GM12878 (cell line): Measurements from ENCODE around the gene CMYA5. TPM values are rescaled to one million over a fixed set of nuclear protein-coding genes. Genes with fewer than 3 reads are reported as not detected.

Experiments used
- ATAC-seq: fragments of 200-7000 bp; cut with Tn5 transposase; 3 replicates; pipeline ENCODE4 v1.9.1; 2020; ENCODE audit warnings: mild to moderate bottlenecking, moderate library complexity
- BruUV-seq: library from RNA; stranded (reverse); fragments of 400-500 nt; replicated peaks from 2 replicates; lab custom pipeline; 2021; lab: Mats Ljungman, UMichigan
- CTCF ChIA-PET: fragments of 300-600 bp; sonication (Branson Sonifier 250); formaldehyde crosslinking; extraction: SDS; loops from one replicate; lab custom pipeline; 2021; ENCODE audit warnings: inconsistent platforms; lab: Yijun Ruan, JAX
- POLR2A ChIA-PET: fragments of 350-600 bp; formaldehyde crosslinking; extraction: SDS; loops from one replicate; lab custom pipeline; 2021; ENCODE audit warnings: inconsistent platforms; lab: Charles Lee
- RAD21 ChIA-PET: fragments of 300-600 bp; sonication (Branson Sonifier 250); formaldehyde crosslinking; loops from one replicate; lab custom pipeline; 2023; ENCODE audit warnings: antibody characterized with exemption; ENCODE audit not compliant: unreplicated experiment; lab: Charles Lee
- SMC1A ChIA-PET: fragments of 300-600 bp; sonication (Branson Sonifier 250); formaldehyde crosslinking; loops from one replicate; lab custom pipeline; 2023; ENCODE audit not compliant: unreplicated experiment, uncharacterized antibody; lab: Charles Lee
- DNase-seq: peaks from one replicate; pipeline ENCODE4 v3.0.0-alpha.2; 2011; ENCODE audit warnings: low read depth, low spot score
- FAIRE-seq: peaks from 3 replicates; lab custom pipeline; 2011; peaks lifted over from hg19 to GRCh38; lab: Jason Lieb, UNC
- H2AFZ ChIP-seq: 2 replicates; pipeline ENCODE4 v1.6.0; 2011; ENCODE audit warnings: low read depth, low read length, control low read depth; ENCODE audit not compliant: control insufficient read depth
- H3K27ac ChIP-seq: 2 replicates; pipeline ENCODE4 v1.5.1; 2011; ENCODE audit warnings: control low read depth; ENCODE audit not compliant: control insufficient read depth, insufficient read depth
- H3K27me3 ChIP-seq, 2 experiments: replicated peaks in 1 of 2; 2 replicates each; pipeline versions ENCODE4 v1.6.0 to v1.6.1; 2011; ENCODE audit warnings: low read length in 1 of 2; ENCODE audit not compliant: control insufficient read depth in 2 of 2, insufficient read depth in 2 of 2
- H3K36me3 ChIP-seq, 2 experiments: 2 replicates each; pipeline ENCODE4 v1.5.1; 2011; ENCODE audit warnings: low read length in 1 of 2; ENCODE audit not compliant: control insufficient read depth in 2 of 2, insufficient read depth in 2 of 2
- H3K4me1 ChIP-seq: 2 replicates; pipeline ENCODE4 v1.6.1; 2011; ENCODE audit warnings: mild to moderate bottlenecking, low read length, moderate library complexity, mixed read lengths; ENCODE audit not compliant: control insufficient read depth, insufficient read depth
- H3K4me2 ChIP-seq: 2 replicates; pipeline ENCODE4 v1.6.0; 2011; ENCODE audit warnings: control low read depth; ENCODE audit not compliant: control insufficient read depth, insufficient read depth
- H3K4me3 ChIP-seq: fragments of 200-600 bp; sonication (generic); 2 replicates; pipeline ENCODE4 v1.5.1; 2016
- H3K79me2 ChIP-seq: 2 replicates; pipeline ENCODE4 v1.6.0; 2011; ENCODE audit warnings: low read length; ENCODE audit not compliant: control insufficient read depth, insufficient read depth
- H3K9ac ChIP-seq: 2 replicates; pipeline ENCODE4 v1.8.0; 2011; ENCODE audit warnings: low read length, control low read depth, mixed read lengths; ENCODE audit not compliant: control insufficient read depth, insufficient read depth
- H3K9me3 ChIP-seq: replicated peaks from 3 replicates; pipeline ENCODE4 v1.5.1; 2011; ENCODE audit warnings: mild to moderate bottlenecking, low read length; ENCODE audit not compliant: control insufficient read depth, insufficient read depth
- H4K20me1 ChIP-seq: 2 replicates; pipeline ENCODE4 v1.6.0; 2011; ENCODE audit not compliant: control insufficient read depth, insufficient read depth
- FOS ChIP-seq: IDR thresholded peaks from 3 replicates; pipeline ENCODE4 v1.6.1; 2011; ENCODE audit warnings: borderline replicate concordance; ENCODE audit not compliant: insufficient read length; ENCODE audit errors: extremely low read depth
- FOXK2 ChIP-seq: fragments of 450-650 bp; IDR thresholded peaks from 2 replicates; pipeline ENCODE4 v1.6.1; 2017; ENCODE audit warnings: mild to moderate bottlenecking, moderate library complexity
- HDAC2 ChIP-seq: fragments of 200-600 bp; sonication (generic); IDR thresholded peaks from 2 replicates; pipeline ENCODE4 v1.6.1; 2017
- SMAD5 ChIP-seq: IDR thresholded peaks from 2 replicates; pipeline ENCODE4 v1.6.1; 2016; ENCODE audit warnings: antibody characterized with exemption, low read depth
- SPI1 ChIP-seq: IDR thresholded peaks from 2 replicates; pipeline ENCODE4 v1.6.1; 2011; ENCODE audit warnings: low read depth, mild to moderate bottlenecking, low read length, moderate library complexity, borderline replicate concordance; ENCODE audit not compliant: insufficient read depth
- SREBF2 ChIP-seq: IDR thresholded peaks from 2 replicates; pipeline ENCODE4 v1.6.1; 2012; ENCODE audit warnings: mild to moderate bottlenecking, low read length
- ZNF207 ChIP-seq: fragments of 450-650 bp; IDR thresholded peaks from 2 replicates; pipeline ENCODE4 v1.6.1; 2014; ENCODE audit warnings: antibody characterized with exemption, mild to moderate bottlenecking, borderline replicate concordance
- ZNF217 ChIP-seq: fragments of 450-650 bp; IDR thresholded peaks from 2 replicates; pipeline ENCODE4 v1.6.1; 2017; ENCODE audit warnings: antibody characterized with exemption, mild to moderate bottlenecking
- in situ Hi-C: fragments of 300-500 bp; cut with MboI; formaldehyde crosslinking; loops from 9 replicates; pipeline ENCODE4 v1.14.3; 2018; ENCODE audit warnings: mixed read lengths
- intact Hi-C: fragments of 100-400 bp; cut with micrococcal nuclease; formaldehyde crosslinking; loops from one replicate; pipeline ENCODE4 v1.14.2; 2022; ENCODE audit not compliant: unreplicated experiment
- polyA plus RNA-seq, 11 experiments: library from polyadenylated mRNA; depleted of rRNA in 4 of 11; unstranded in 6 of 11; stranded (reverse) in 5 of 11; fragments of >200 nt; fragmentation: Nextera tagmentation in 4 of 11; fragmentation: Illumina TruSeq in 1 of 11; extraction: Ambion mirVana in 4 of 11; extraction: Trizol in 1 of 11; gene quantifications; 1 replicate in 1 of 11; 2 replicates in 10 of 11; pipeline versions ENCODE4 v1.2.1 to v1.2.3, GENCODE V29; 2011 to 2016; ENCODE audit warnings: inconsistent platforms in 2 of 11, missing spikeins in 2 of 11, low read depth in 1 of 11
- total RNA-seq, 4 experiments: library from RNA; depleted of rRNA in 3 of 4; stranded (reverse); fragments of >200 nt in 3 of 4; fragmentation: Illumina TruSeq in 1 of 4; extraction: Trizol in 1 of 4; gene quantifications; 2 replicates each; pipeline versions ENCODE4 v1.2.1 to v1.2.3, GENCODE V29; 2013 to 2021
- TF ChIP-seq, protein P1 (sequence below): fragments of 450-650 bp; IDR thresholded peaks from 2 replicates; pipeline ENCODE4 v1.6.1; 2017; ENCODE audit warnings: mild to moderate bottlenecking, low read depth, inconsistent platforms; ENCODE audit not compliant: poor library complexity, severe bottlenecking

The CMYA5 gene
- total and polyA plus RNA-seq, 10 of the 15 experiments (the other 5 are each of a cell fraction or from before 2014, with no cell fraction given): 0.01 to 0.34 (median 0.16) TPM; not detected in 1

DNA sequence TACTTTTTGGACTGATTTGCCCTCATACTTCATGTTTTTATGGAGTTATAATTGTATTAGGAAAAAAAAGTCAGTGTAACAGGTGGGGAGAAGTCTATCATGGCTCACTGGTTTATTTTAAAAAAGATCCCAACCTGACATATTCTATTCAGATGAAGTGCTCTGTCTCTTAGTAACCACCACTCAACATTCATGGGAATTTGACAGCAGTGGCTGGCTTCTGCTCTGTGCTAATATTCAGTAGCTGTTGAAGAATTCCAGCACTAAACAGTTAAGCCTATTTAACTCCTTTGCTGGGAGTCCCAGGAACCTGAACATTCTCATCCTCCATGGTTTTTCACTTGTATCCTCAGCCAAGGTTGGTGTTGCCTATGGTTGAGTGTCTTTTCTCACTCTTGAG lies 23.1 kb downstream of the CMYA5 start:
- intact Hi-C loops: no loop called here
- no peaks in the 10 kb centered on the region for H4K20me1 ChIP-seq
- no TSS peak for BruUV-seq
- POLR2A ChIA-PET: no interaction called here
- H3K36me3 ChIP-seq: no peaks in the 10 kb centered on the region
- TF ChIP-seq, protein P1, sequence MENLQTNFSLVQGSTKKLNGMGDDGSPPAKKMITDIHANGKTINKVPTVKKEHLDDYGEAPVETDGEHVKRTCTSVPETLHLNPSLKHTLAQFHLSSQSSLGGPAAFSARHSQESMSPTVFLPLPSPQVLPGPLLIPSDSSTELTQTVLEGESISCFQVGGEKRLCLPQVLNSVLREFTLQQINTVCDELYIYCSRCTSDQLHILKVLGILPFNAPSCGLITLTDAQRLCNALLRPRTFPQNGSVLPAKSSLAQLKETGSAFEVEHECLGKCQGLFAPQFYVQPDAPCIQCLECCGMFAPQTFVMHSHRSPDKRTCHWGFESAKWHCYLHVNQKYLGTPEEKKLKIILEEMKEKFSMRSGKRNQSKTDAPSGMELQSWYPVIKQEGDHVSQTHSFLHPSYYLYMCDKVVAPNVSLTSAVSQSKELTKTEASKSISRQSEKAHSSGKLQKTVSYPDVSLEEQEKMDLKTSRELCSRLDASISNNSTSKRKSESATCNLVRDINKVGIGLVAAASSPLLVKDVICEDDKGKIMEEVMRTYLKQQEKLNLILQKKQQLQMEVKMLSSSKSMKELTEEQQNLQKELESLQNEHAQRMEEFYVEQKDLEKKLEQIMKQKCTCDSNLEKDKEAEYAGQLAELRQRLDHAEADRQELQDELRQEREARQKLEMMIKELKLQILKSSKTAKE: no peak
- no peak for TF ChIP-seq SPI1
- no peak for TF ChIP-seq ZNF217
- TF ChIP-seq SREBF2: no peak
- TF ChIP-seq ZNF207: no peak
- no peak for TF ChIP-seq FOXK2
- no peak for TF ChIP-seq FOS
- TF ChIP-seq SMAD5: no peak
- TF ChIP-seq HDAC2: no peak
- H2AFZ ChIP-seq: no peak overlapping the region
- no peaks in the 10 kb centered on the region for H3K27me3 ChIP-seq
- SMC1A ChIA-PET: no interaction called here
- H3K79me2 ChIP-seq: no peaks in the 10 kb centered on the region
- FAIRE-seq: no peak
- CTCF ChIA-PET: no interaction called here
- H3K4me2 ChIP-seq: no peak overlapping the region
- no peak overlapping the region for H3K9ac ChIP-seq
- DNase-seq: no peak
- RAD21 ChIA-PET: no interaction called here
- H3K9me3 ChIP-seq: no peaks in the 10 kb centered on the region
- no peak overlapping the region for H3K4me3 ChIP-seq
- ATAC-seq: no peak
- in situ Hi-C loops: no loop called here
- H3K27ac ChIP-seq: no peak overlapping the region
- no peaks in the 10 kb centered on the region for H3K4me1 ChIP-seq
